DMS114 treated with DMSO at 0.1 percent for 48 hours (cell line): ENCODE measurements around the gene ARID1B.
"Not testable (repeated sequence)": the region's sequence is repeated elsewhere in the genome, so short reads cannot be mapped to it uniquely, and the experiment has no call there.

Experiments used
- DNase-seq: peaks from one replicate; lab custom pipeline; 2025; ENCODE audit not compliant: unreplicated experiment; lab: John Stamatoyannopoulos, UW

ARID1B gene

GRCh38 chr6:156982864-156983263 lies 205.7 kb downstream of the ARID1B start:
- not testable (repeated sequence) for DNase-seq

- DNase-seq = no peak
Measured at GRCh38 chr6:156984178-156984738, 207.1 kb downstream of the ARID1B start.

GRCh38 chr6:156985309-156985708 lies 208.1 kb downstream of the ARID1B start:
- DNase-seq = no peak

GRCh38 chr6:156988276-156989158 lies 211.3 kb downstream of the ARID1B start:
- DNase-seq = no peak

- no peak for DNase-seq
Measured at GRCh38 chr6:156989159-156989806, 212.1 kb downstream of the ARID1B start.

GRCh38 chr6:156992020-156992804 lies 215.0 kb downstream of the ARID1B start:
- DNase-seq = no peak

GRCh38 chr6:156993713-156994112 lies 216.5 kb downstream of the ARID1B start:
- DNase-seq = no peak

GRCh38 chr6:156994215-156995076 lies 217.3 kb downstream of the ARID1B start:
- DNase-seq = no peak

GRCh38 chr6:156995502-156995901 lies 218.3 kb downstream of the ARID1B start:
- no peak for DNase-seq

- no peak for DNase-seq
Measured at GRCh38 chr6:156996265-156996664, 219.1 kb downstream of the ARID1B start.

GRCh38 chr6:156998794-156999330 lies 221.7 kb downstream of the ARID1B start:
- no peak for DNase-seq

GRCh38 chr6:156999762-157000161 lies 222.6 kb downstream of the ARID1B start:
- no peak for DNase-seq

GRCh38 chr6:157001716-157002115 lies 224.5 kb downstream of the ARID1B start:
- DNase-seq = no peak

- DNase-seq = no peak
Measured at GRCh38 chr6:157002774-157003173, 225.6 kb downstream of the ARID1B start.

- no peak for DNase-seq
Measured at GRCh38 chr6:157005940-157006339, 228.8 kb downstream of the ARID1B start.

- DNase-seq = no peak
Measured at GRCh38 chr6:157008568-157008967, 231.4 kb downstream of the ARID1B start.

GRCh38 chr6:157012355-157012754 lies 235.2 kb downstream of the ARID1B start:
- DNase-seq = no peak

GRCh38 chr6:157013649-157014304 lies 236.6 kb downstream of the ARID1B start:
- no peak for DNase-seq

- no peak for DNase-seq
Measured at GRCh38 chr6:157014871-157015270, 237.7 kb downstream of the ARID1B start.
